Peyer's patch (tissue), 4 donors: Measurements from ENCODE around the gene INHBA. TPM values are rescaled to one million over a fixed set of nuclear protein-coding genes. Genes with fewer than 3 reads are reported as not detected.
A peak's percentile ranks its signal among the peaks of the same experiment; 100 is the strongest.

Source experiments
- DNase-seq, 3 donors: peaks; one replicate each; pipeline ENCODE4 v3.0.0-alpha.2; 2017 to 2019
- H3K27ac ChIP-seq, 4 donors: fragments of 200-600 bp; sonication (generic); one replicate each; pipeline ENCODE4 v1.5.1; 2016 to 2019
- H3K27me3 ChIP-seq, 2 donors: fragments of 200-600 bp; sonication (generic); one replicate each; pipeline ENCODE4 v1.5.1; 2019
- H3K36me3 ChIP-seq, 3 donors: fragments of 200-600 bp; sonication (generic); one replicate each; pipeline ENCODE4 v1.5.1; 2016 to 2019
- H3K4me1 ChIP-seq, 4 donors: fragments of 200-600 bp; sonication (generic); one replicate each; pipeline ENCODE4 v1.5.1; 2016 to 2019
- H3K4me3 ChIP-seq, 4 donors: fragments of 200-600 bp; sonication (generic); 1 replicate in 3 of 4; 2 replicates in 1 of 4; pipeline ENCODE4 v1.5.1; 2016 to 2019; ENCODE audit warnings: mild to moderate bottlenecking in 1 of 4
- H3K9me3 ChIP-seq, 4 donors: fragments of 200-600 bp; sonication (generic); one replicate each; pipeline ENCODE4 v1.5.1; 2016 to 2019; ENCODE audit warnings: mild to moderate bottlenecking in 1 of 4
- CTCF ChIP-seq, 6 experiments: fragments of 450-650 bp in 4 of 6; fragments of 200-600 bp in 2 of 6; sonication (generic) in 1 of 6; IDR thresholded peaks; one replicate each; pipeline ENCODE4 v1.5.1; 2017 to 2019; ENCODE audit warnings: antibody characterized with exemption in 6 of 6, mild to moderate bottlenecking in 3 of 6, moderate library complexity in 1 of 6
- POLR2A ChIP-seq, 2 donors: fragments of 450-650 bp; IDR thresholded peaks; one replicate each; pipeline ENCODE4 v1.5.1; 2017; ENCODE audit warnings: antibody characterized with exemption in 2 of 2, mild to moderate bottlenecking in 2 of 2, moderate library complexity in 2 of 2
- total RNA-seq, 4 donors: library from RNA; depleted of rRNA; stranded (reverse); fragments of >200 nt; gene quantifications; one replicate each; pipeline ENCODE4 v1.1.0, GENCODE V29; 2016

INHBA gene
- total RNA-seq, 4 donors from 2014 or later: 0.19 to 1.7 (median 1.3) TPM; not detected in 1

DNA sequence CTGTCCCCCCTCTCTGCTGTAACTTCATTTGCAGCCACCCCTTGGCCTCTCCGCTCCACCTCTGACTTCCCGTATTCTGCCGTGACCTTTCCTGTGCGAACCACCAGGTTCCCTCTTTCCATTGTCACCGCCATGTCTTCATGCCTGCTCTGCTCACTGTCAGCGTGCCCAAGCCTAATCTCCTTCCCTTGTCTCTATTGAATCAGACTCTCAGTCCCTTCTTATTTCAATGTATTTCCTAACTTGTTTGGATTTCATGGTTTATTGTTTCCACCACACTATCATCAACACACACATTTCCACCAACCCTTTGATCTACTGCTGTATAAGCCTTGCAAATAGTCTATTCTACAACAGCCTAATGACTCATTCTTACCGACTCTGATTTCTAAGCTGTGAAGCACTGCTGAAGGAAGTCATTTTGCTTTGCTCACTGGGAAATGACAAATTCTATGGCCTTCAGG is 30.0 kb upstream of the INHBA start:
- DNase-seq: no peak
- Histone ChIP-seq H3K36me3 (no peaks in the 10 kb centered on the region), H3K9me3 (no peaks in the 10 kb centered on the region), H3K27me3 (no peaks in the 10 kb centered on the region), H3K27ac (no peak overlapping the region), H3K4me1 (peaks cover 0 to 4% (median 0%) of the 10 kb centered on the region in 4 donors), H3K4me3 (no peak overlapping the region)
- TF ChIP-seq POLR2A (IDR thresholded peaks at IDR 0.05) (no peak), CTCF (IDR thresholded peaks at IDR 0.05) (no peak)

- no peaks in the 10 kb centered on the region for H3K36me3 ChIP-seq
- no peak for DNase-seq
Measured at GRCh38 chr7:41732436-41732785, 29.5 kb upstream of the INHBA start.

DNA sequence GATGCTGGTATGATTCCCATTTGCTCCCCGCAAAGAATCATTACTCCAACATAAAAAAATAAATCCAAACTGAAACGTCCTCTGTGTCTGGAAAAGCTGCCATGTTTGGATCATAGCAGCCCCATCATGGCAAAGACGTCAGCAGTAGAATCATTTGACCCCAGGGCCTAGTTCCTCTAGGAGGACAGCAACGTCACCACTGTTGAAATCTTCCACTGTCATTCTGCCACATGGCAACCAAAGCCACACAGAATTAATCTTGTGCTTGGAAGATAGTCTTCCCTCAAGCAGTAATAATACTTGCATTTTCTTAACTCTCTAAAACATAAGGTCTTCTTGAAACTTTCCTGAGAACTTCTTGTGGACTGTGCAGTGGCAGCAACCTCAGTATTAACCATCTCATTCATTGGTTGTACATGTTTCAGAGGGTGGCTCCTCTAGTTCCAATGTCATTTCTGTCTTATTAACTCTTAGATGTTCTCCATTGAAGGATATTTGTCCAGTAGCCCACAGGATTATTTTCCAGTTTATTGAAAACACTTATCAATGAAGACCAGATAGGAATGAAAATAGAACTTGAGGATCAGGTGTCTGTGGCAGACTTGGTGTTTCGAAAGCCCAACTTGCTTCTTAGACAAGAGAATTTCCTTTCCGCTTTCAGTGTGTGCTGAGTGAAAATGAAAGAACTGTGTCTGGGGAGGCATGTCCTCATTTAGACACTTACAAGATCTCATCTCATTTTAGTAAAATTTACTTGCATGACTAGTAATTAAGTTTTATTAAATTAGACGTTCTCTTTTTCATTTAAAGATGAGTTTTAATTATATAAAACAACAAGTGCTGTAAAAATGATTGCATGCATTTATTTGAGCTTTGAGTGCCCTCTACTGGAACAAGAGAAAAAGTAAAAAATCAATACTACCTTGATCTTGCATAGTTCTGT is 28.9 kb upstream of the INHBA start:
- no peak for DNase-seq
- Histone ChIP-seq H3K4me1 (peaks cover 0 to 4% (median 0%) of the 10 kb centered on the region in 4 donors), H3K4me3 (no peak overlapping the region), H3K9me3 (no peaks in the 10 kb centered on the region), H3K27me3 (no peaks in the 10 kb centered on the region), H3K36me3 (no peaks in the 10 kb centered on the region), H3K27ac (no peak overlapping the region)
- no peak for TF ChIP-seq POLR2A (IDR thresholded peaks at IDR 0.05)
- peak in 4 of 6 experiments; percentile 27 to 45 (median 37) for TF ChIP-seq CTCF (IDR thresholded peaks at IDR 0.05)

More at GRCh38 chr7:41732436-41732785, 29.5 kb upstream of the INHBA start:
- no peak for TF ChIP-seq POLR2A (IDR thresholded peaks at IDR 0.05)
- TF ChIP-seq CTCF (IDR thresholded peaks at IDR 0.05): no peak
- Histone ChIP-seq H3K4me3 (no peak overlapping the region), H3K4me1 (peaks cover 0 to 4% (median 0%) of the 10 kb centered on the region in 4 donors), H3K27ac (no peak overlapping the region), H3K27me3 (no peaks in the 10 kb centered on the region), H3K9me3 (no peaks in the 10 kb centered on the region)

GRCh38 chr7:41730668-41731067 is 27.8 kb upstream of the INHBA start:
- Histone ChIP-seq H3K4me1 (peaks cover 0 to 4% (median 0%) of the 10 kb centered on the region in 4 donors), H3K9me3 (no peaks in the 10 kb centered on the region), H3K4me3 (no peak overlapping the region), H3K36me3 (no peaks in the 10 kb centered on the region), H3K27ac (no peak overlapping the region), H3K27me3 (no peaks in the 10 kb centered on the region)
- TF ChIP-seq CTCF (IDR thresholded peaks at IDR 0.05): no peak
- TF ChIP-seq POLR2A (IDR thresholded peaks at IDR 0.05): no peak
- no peak for DNase-seq

DNA sequence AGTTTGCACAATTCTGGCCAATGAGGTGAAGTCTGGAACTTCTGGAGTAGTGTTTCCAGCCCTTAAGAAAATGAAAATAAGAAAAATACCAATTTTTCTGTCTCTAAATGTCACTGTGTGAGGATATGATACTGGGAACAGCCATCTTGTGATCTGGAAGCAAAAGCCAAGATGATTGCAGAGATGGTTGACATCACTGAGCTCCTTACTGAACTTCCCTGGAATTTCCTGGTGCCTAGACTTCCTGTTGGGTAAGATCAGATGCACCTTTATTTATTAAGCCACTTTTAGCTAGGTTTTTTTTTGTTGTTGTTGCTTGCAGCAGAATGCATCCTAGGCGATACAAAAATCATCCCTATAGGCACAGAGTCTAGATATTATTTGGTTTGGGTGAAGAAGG is 27.3 kb upstream of the INHBA start:
- H3K9me3 ChIP-seq: no peaks in the 10 kb centered on the region
- H3K4me1 ChIP-seq: peaks cover 0 to 4% (median 0%) of the 10 kb centered on the region in 4 donors
- DNase-seq: no peak
- H3K4me3 ChIP-seq: no peak overlapping the region
- TF ChIP-seq CTCF (IDR thresholded peaks at IDR 0.05) (no peak), POLR2A (IDR thresholded peaks at IDR 0.05) (no peak)
- no peaks in the 10 kb centered on the region for H3K27me3 ChIP-seq
- no peaks in the 10 kb centered on the region for H3K36me3 ChIP-seq
- no peak overlapping the region for H3K27ac ChIP-seq
